Subcutaneous adipose tissue (tissue), 4 donors: ENCODE measurements around the gene WIPF2. TPM values are rescaled to one million over a fixed set of nuclear protein-coding genes. Genes with fewer than 3 reads are reported as not detected.

Source experiments
- CTCF ChIP-seq: fragments of 450-650 bp; IDR thresholded peaks from one replicate; pipeline ENCODE4 v1.5.1; 2016; ENCODE audit warnings: low read depth, mild to moderate bottlenecking, control low read depth, antibody characterized with exemption, moderate library complexity
- total RNA-seq, 4 donors: library from RNA; depleted of rRNA; stranded (reverse); fragments of >200 nt; gene quantifications; one replicate each; pipeline ENCODE4 v1.1.0, GENCODE V29; 2016

WIPF2 gene
- total RNA-seq, 4 donors from 2014 or later, result 8.1 to 10.2 (median 9.7) TPM

- no peak for TF ChIP-seq CTCF
Observed at GRCh38 chr17:40265337-40265736, 46.2 kb downstream of the WIPF2 start.

- no peak for TF ChIP-seq CTCF
Observed at GRCh38 chr17:40266882-40267281, 47.8 kb downstream of the WIPF2 start.

GRCh38 chr17:40268141-40268712, 49.1 kb downstream of the WIPF2 start:
- TF ChIP-seq CTCF, result no peak

GRCh38 chr17:40278414-40278813, 59.3 kb downstream of the WIPF2 start:
- TF ChIP-seq CTCF, result no peak

GRCh38 chr17:40279402-40279801, 60.3 kb downstream of the WIPF2 start:
- no peak for TF ChIP-seq CTCF

- TF ChIP-seq CTCF, result no peak
Observed at GRCh38 chr17:40281663-40282062, 62.6 kb downstream of the WIPF2 start.

GRCh38 chr17:40283662-40284061, 64.6 kb downstream of the WIPF2 start:
- TF ChIP-seq CTCF, result no peak
